Activated naive CD8-positive, alpha-beta T cell treated with anti-CD3 and anti-CD28 coated beads, Interleukin-2, amount 50 U/mL, for 16 hours (primary cell): ENCODE measurements around the gene CEACAM20.
"Not testable (repeated sequence)": the region's sequence is repeated elsewhere in the genome, so short reads cannot be mapped to it uniquely, and the experiment has no call there.

Experiments
- DNase-seq: peaks from one replicate; pipeline ENCODE4 v3.0.0-alpha.2; 2020; ENCODE audit warnings: low read depth, low spot score

The CEACAM20 gene

DNA sequence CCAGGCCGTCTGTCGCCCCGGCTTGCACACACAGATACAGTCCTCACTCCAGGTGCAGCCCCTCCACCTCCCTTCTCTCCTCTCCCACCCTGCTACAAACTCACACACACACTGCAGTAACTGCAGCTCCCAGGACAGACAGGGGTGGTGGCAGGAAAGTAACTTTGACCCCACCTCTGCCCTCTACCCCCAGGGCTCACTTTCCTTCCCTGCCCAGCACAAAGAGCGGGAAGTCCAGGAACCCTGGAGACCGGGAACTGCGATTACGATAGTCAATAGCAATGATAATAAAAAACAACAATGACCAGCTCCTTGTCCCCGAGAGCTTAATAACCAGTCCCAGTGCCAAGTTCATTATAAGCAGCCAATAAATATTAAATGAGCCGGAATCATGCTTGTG lies at the start of gene CEACAM20:
Gene CEACAM20, minus strand, starts transcription at position 140 of the 400 bp plus-strand sequence. CDS start 166 bp downstream, outside the sequence.
- DNase-seq: no peak

DNA sequence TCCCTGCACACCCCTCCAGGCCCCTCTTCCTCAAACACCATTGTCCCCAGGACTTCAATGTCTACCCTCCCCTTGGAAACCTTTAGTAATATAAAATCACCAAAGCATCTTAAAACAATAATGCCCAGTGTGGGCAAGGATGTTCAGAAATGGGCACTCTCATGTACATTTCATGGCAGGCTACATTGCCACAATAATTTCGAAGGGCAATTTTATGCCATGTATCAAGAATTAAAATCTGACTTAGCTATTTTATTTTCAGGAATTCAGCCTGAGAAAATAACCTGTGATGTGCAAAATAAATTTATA lies 48.0 kb upstream of the CEACAM20 start:
- no peak for DNase-seq

DNA sequence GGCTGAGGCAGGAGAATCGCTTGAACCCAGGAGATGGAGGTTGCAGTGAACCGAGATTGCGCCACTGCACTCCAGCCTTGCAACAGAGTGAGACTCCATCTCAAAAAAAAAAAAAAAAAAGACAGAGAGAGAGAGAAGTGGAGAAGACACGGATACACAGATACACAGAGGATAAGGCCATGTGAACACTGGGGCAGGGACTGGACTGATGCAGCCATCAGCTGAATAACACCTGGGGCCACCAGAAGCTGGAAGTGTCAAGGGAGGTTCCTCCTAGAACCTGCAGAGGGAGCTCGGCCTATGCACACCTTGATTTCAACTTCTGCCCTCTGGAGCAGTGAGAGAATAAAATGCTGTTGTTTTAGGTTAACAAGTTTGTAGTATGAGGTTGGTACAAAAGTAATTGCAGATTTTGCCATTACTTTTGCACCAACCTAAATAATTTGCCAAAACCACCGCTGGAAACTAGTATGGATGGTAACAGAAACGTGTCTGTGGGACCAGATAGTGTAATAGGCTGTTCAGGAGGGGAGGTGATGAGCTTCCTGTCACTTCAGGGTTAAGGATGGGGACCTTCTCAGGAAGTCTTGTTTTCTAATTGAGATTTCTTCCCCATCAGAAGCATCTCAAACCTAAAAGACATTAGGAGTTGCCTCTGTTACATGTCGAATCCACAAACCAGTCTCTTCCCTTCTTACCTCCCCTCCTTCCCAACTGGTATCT lies 47.5 kb upstream of the CEACAM20 start:
- DNase-seq: no peak

DNA sequence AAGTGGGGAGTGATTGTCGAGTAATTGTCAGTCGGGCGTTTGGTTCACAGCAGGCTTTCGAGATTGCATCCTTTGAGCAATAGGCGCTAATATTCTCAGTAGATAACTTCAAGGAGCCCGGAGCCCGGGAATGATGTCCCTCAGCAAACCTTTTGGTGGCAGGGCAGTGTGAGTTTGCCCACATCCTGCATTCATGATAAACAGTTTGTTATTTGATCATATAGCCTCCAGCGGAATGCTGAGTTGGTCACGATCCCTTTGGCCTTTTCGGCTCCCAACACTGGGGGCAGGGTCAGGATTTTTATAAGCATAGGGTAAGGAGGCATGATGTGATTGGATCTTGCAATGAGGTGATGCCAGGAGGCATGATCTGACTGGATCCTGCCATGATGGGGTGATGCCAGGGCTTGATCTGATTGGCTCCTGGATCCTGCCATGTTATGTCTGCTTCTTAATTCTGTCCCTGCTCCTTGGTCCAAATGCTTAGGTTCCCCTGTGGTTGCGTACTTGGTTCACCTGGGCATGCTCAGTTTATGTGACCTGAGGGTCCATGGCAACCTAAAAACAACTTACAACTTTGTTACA lies 45.7 kb upstream of the CEACAM20 start:
- DNase-seq: no peak

DNA sequence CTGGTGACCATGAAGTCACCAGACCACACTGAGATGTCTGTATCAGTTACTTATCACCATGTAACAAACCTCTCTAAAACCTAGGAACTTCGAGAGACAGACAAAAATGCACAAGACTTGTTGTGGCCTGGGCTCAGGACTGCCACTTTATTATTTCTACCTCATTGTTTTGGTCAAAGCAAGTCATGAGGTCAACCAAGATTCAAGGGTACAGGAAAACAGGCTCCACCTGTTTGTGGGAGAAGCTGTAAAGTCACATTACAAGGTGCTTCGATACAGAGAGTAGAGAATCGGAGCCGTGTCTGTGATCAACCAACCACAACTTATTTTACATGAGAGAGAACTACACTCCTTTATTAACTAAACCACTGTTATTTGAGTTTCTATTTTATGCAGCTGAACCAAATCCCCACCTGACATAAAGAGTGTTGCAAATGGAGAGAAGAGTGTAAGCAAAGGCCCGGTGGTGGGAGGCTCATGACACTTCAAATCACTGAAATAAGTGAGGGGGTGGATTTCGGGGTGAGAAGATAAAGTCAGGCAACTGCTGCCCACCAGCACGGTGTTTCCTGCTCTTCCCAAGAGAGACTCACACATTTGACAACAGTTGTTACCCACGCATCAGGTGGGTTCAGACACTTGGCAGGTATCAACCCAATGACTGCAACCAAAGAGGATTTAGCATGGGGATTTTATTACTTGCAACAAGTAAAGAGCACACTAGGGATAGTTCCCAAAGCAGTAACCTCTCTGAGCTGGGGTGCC lies 44.9 kb upstream of the CEACAM20 start:
- DNase-seq: no peak

DNA sequence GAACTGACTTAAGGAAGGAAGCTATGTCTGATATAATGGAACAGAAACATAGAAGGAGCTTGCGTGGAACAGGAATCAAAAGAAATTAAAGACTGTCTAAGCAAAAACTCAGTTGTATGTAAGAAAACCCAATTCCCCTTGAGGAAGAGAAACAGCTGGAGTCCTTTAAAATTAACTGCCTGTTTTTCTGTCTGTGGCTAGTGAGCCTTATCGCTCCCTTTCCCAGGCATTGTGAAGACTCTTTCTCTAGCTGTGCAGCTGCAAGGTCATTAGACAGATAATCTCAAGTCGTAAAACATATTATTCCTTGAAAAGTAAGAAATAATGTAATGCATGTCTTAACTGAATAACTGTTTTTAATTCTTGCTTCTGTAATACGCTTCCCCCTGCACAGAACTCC lies 44.2 kb upstream of the CEACAM20 start:
- no peak for DNase-seq

DNA sequence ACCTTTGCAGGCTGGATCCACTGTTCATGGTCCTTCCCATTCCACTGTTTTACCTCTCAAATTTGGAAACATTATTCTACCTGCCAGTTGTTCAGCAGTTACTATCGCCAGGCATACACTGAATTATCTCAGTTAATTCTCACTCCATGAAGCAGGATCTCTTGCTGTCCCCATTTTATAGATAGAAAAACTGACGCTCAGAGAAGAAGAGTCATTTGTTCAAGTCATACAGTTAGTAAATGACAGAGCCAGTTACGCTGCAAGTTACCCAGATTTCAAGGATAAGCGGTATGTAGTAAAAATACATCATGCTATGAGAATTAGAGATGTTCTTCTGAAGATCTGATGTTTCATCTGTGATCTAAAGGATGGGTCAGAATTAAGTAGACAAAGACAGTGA lies 43.7 kb upstream of the CEACAM20 start:
- no peak for DNase-seq

DNA sequence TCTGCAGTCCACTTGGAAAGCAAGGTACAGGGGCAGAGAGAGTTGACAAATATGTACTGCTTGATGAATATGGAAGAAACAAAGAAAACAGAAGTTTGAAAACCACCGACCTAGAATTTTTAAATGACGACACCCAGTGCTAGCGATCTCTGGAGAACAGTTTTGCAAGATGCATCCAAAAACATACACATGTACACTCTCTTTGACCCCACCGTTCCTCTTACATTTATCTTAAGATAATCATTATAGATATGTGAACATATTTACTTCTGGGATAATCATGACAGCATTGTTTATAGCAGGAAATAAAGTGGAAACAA lies 43.1 kb upstream of the CEACAM20 start:
- DNase-seq: no peak

DNA sequence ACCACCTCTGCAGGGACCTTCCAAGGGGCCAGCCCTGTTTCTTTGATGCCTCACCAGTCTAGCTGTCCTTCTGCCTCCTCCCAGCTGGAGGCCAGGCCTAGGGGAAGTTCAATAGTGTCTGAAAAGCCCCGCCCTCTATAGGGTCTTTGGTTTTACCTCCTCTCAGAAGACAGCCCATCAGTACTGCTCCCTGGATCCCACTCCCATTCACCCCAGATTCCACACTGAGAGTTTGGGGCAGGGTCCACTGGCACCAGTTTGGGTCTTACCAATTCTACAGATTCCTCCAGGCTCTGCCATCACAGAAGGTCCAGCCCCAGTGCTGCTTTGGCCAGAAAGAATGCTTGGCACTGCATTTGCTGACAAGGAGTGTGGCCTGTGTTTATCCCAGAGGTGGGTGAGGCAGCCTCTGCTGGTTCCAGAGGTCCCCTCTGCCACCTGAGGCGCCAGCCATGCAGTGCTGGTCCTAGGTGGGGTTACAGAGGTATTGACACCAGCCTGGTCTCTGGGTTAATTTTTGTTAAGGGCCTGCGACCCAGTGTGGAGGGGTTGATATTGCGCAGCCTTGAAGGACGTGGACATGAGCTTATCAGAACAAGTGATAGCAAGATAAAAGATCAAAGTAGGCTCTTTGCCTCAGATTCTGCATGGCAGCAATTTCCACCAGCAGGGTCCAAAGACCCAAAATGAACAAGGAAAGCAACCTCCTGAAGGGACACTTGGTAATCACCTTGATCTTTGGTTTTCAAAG lies 42.5 kb upstream of the CEACAM20 start:
- DNase-seq: no peak

DNA sequence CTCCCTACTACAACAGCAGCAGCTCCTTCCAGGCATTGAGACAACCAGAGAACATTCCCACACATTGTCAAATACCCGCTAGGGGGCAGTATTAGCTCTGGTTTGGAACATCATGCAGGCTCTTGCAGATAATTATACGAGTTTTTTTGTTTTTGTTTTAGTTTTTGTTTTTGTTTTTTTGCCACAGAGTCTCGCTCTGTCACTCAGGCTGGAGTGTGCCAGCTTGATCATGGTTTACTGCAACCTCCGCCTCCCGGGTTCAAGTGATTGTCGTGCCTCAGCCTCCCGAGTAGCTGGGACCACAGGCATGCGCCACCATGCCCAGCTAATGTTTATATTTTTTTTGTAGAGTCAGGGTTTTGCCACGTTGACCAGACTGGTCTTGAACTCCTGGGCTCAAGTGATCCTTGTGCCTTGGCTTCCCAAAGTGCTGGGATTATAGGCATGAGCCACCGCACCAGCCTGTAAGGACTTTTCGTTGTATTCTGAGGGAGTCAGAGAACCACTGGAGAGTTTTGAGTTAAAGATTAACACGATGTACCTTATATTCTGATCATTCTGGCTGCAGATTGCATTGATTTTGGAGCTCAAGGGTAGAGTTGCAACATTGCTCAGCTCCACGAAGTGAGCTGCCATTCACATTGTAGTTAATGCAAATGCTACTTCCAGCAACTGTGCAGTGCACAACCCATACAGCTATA lies 41.7 kb upstream of the CEACAM20 start:
- peak; percentile 26 for DNase-seq

DNA sequence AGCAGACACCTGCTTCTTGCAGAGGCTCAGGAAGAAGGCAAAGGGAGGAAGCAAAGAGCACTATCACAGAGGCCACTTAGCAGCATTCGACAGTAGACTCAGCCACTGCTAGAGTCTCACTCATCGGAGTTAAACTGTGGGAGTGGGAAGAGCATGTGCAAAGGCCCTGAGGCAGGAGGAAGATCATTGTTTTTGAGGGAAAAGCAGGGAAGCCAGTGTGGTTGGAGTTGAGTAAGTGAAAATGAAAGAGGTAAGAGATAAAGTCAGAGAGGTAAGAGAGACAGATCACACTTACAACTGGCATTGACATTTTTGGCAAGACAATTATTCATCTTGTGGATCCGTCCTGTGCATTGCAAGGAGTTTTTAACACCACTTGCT lies 41.1 kb upstream of the CEACAM20 start:
- DNase-seq: no peak

DNA sequence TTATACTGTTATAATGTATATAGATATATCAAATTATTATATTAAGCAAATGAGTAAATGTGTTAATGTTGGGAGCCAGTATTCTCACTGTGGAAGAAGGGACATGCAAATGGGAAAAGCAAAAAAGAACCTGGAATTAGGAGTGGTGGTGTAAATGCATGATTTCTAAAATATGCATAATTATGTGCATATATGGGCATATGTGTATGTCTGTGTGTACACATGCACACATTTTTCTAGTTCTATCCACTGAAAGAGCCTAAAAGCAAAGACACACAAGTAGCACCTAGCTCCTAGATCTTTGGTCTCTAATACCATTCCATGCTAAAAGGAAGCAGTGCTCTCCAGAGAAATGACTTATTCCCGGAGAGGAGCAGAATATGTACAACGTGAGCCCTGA lies 38.3 kb upstream of the CEACAM20 start:
- no peak for DNase-seq

DNA sequence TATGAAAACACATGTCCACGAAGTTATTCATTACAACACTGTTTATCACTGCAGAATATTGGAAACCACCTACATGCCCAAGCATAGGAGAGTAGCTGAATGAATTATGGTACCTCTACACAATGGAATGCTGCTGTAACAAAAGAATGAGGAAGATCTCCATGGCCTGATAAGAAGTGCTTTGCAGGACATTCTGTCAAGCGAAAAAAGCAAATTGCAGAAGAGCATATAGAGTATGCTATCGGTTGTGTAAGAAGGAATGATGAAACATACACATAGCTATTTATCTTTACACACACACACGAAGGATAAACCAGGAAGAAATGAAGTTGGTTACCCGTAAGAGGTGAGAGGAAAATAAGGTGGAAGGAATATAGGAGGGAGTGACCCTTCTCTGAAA lies 37.5 kb upstream of the CEACAM20 start:
- no peak for DNase-seq

DNA sequence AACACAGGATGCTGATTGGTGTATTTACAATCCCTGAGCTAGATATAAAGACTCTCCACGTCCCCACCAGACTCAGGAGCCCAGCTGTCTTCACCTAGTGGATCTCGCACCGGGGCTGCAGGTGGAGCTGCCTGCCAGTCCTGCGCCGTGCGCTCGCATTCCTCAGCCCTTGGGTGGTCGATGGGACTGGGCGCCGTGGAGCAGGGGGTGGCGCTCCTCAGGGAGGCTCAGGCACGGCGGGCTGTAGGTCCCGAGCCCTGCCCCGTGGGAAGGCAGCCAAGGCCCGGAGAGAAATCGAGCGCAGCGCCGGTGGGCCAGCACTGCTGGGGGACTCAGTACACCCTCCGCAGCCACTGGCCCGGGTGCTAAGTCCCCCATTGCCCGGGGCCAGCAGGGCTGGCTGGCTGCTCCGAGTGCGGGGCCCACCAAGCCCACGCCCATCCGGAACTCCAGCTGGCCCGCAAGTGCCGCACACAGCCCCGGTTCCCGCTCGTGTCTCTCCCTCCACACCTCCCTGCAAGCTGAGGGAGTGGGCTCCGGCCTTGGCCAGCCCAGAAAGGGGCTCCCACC lies 33.7 kb upstream of the CEACAM20 start:
- not testable (repeated sequence) for DNase-seq

DNA sequence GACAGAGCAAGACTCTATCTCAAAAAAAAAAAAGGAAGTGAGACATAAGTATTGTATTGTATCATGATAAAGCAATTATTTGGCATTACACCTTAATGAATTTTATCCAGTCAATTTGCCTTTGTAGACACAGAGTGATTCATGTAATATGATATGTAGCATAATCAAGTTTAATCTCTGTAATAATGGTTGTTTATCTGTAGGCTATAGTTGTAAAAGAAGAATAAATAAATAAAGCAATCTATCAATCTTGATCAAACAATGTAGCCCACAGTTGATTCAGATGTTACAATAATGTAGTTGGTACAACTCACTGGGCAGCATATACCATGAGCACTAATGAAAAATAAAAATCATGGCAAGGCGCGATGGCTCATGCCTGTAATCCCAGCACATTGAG lies 28.5 kb upstream of the CEACAM20 start:
- no peak for DNase-seq

DNA sequence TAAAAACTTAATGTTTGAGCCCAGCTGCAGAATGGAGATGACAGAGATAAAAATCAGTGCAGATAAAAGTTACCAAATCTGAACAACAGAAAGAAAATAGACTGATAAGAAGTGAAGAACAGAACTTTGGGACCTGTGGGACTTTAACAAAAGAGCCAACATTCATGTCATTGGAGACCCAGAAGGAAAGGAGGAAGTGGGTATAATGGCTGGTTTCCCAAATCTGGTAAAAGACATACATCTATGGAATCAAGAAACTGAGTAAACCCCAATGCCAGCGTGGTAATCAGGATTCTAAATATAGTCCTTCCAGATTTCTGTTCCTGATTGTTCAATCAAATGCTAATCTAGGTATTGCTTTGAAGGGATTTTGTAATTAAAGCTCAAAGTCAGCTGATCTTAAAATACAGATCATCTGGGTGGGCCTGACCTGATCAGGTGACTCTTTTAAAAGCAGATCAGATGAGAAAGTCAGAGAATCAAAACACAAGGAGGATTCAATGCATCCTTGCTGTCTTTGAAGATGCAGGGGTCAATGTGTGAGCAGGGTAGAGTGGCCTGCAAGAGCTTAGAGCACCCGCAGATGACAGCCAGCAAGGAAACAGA lies 25.3 kb upstream of the CEACAM20 start:
- no peak for DNase-seq

DNA sequence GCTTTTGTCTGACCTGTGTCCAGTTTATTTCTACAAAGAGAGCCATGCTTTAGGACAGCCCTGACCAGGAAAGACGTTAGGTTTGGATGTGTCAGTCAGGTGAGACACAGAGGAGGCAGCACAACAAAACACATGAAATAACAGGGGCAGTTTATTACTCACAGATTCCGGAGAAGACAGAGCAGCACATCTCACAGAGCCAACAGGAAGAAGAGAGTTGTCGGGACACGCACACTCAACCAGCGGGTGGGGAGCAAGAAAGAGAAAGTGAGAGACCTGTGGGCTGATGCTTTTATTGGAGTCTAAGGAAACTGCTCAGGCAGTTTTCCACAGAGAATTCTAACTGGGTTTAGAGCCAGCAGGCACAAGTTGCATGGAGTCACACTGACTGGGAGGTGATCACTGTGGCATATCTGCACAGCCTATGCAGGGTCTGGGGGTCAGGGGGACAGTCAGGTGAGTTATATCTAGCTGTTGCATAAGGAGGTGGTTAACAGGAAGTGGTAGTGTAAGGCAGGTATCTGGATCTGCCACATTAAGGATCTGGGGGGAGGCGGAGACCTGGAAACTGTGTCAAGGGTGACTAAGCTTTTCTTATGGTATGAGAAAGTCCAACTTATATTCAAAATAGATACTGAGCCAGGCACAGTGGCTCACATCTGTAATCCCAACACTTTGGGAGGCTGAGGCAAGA lies 24.1 kb upstream of the CEACAM20 start:
- no peak for DNase-seq

DNA sequence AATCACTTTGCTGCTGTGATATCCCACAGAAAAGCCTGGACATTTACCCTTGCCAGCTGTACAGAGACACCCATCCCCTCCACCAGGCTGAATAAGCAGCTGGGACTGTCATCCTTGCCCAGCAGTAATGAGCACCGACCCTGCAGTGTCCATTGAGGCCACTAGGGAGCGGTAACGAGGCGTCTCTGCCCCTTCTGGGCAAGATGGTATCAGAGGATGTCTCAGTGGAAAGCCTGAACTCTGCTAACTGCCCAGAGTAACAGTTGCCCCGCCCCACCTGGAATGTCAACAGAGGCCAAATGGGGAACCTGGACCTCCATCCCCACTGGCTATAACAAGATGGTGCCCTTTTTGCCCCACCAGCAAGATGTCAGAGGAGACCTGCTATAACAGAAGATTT lies 22.8 kb upstream of the CEACAM20 start:
- no peak for DNase-seq

DNA sequence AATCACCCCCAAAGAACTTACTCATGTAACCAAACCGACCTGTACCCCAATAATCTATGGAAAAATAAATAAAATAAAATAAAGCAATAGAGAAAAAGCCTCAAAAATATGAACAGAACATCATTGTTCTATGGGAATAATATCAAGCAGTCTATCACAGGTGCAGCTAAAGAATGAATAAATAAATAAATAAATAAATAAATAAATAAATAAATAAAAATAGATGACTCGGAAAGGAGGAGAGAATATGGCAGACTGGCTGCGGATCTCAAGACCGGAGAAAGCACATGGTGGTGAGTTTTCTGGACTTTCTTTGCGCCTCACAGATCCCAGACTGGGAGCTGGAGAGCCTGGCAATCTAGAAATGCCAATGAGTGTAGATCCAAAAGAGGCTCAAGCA lies 22.4 kb upstream of the CEACAM20 start:
- no peak for DNase-seq

DNA sequence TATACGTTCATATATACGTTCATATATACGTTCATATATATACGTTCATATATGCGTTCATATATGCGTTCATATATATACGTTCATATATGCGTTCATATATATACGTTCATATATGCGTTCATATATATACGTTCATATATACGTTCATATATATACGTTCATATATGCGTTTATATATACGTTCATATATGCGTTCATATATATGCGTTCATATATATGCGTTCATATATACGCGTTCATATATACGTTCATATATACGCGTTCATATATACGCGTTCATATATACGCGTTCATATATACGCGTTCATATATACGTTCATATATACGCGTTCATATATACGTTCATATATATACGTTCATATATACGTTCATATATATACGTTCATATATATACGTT lies 21.5 kb upstream of the CEACAM20 start:
- not testable (repeated sequence) for DNase-seq

DNA sequence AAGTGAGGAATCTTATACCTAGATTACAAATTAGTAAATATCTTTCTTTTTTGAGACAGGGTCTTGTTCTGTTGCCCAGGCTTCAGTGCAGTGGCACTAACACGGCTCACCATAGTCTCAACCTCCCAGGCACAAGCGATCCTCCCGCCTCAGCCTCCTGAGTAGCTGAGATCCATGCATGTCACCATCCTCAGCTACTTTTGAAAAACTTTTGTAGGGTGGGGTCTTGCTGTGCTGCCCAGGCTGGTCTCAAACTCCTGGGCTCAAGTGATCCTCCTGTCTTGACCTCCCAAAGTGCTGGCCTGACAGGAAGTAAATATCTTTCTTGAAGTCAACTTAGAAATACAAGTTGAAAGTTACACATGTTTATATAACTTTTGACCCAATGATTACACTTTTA lies 20.0 kb upstream of the CEACAM20 start:
- no peak for DNase-seq
